WTC11 (cell line): Measurements from ENCODE around the gene NOB1. TPM values are rescaled to one million over a fixed set of nuclear protein-coding genes. Genes with fewer than 3 reads are reported as not detected.

Experiments
- ATAC-seq: fragments of 200-7000 bp; cut with Tn5 transposase; 2 replicates; pipeline ENCODE4 v1.10.0; 2021; ENCODE audit warnings: mild to moderate bottlenecking, moderate library complexity
- CTCF ChIA-PET: fragments of 300-600 bp; sonication (Branson Sonifier 250); formaldehyde crosslinking; loops from one replicate; lab custom pipeline; 2021; ENCODE audit warnings: antibody characterized with exemption; lab: Charles Lee
- POLR2A ChIA-PET: fragments of 350-600 bp; sonication (Branson Sonifier 250); formaldehyde crosslinking; loops from one replicate; lab custom pipeline; 2021; ENCODE audit warnings: antibody characterized with exemption; lab: Charles Lee
- DNase-seq: peaks from one replicate; pipeline ENCODE4 v3.0.0; 2021; ENCODE audit warnings: low spot score
- H3K27ac Mint-ChIP-seq: 2 replicates; pipeline ENCODE4 v1.8.0; 2021; ENCODE audit warnings: mixed read lengths
- H3K27me3 Mint-ChIP-seq: 2 replicates; pipeline ENCODE4 v1.8.0; 2021; ENCODE audit warnings: low read depth, mild to moderate bottlenecking, moderate library complexity, mixed read lengths
- H3K36me3 Mint-ChIP-seq: 2 replicates; pipeline ENCODE4 v1.8.0; 2021; ENCODE audit warnings: mixed read lengths
- H3K4me1 Mint-ChIP-seq: 2 replicates; pipeline ENCODE4 v1.8.0; 2022; ENCODE audit warnings: mixed read lengths
- H3K4me3 Mint-ChIP-seq: 2 replicates; pipeline ENCODE4 v1.8.0; 2021; ENCODE audit warnings: mild to moderate bottlenecking, moderate library complexity, mixed read lengths
- H3K9me3 Mint-ChIP-seq: 2 replicates; pipeline ENCODE4 v1.8.0; 2021; ENCODE audit warnings: mixed read lengths
- ARID4B ChIP-seq: sonication (generic); formaldehyde crosslinking; IDR thresholded peaks from 2 replicates; pipeline ENCODE4 v1.8.0; 2023; ENCODE audit warnings: missing genetic modification reagents, mild to moderate bottlenecking, borderline replicate concordance
- MYBL2 ChIP-seq: sonication (generic); formaldehyde crosslinking; IDR thresholded peaks from 2 replicates; pipeline ENCODE4 v1.8.1; 2023; ENCODE audit warnings: mild to moderate bottlenecking, moderate library complexity, missing genetic modification reagents
- NFATC4 ChIP-seq: fragments of 250-450 bp; sonication (Bioruptor Pico); IDR thresholded peaks from 2 replicates; pipeline ENCODE4 v1.9.0; 2021; ENCODE audit warnings: mild to moderate bottlenecking
- RELA ChIP-seq: sonication (generic); formaldehyde crosslinking; IDR thresholded peaks from 2 replicates; pipeline ENCODE4 v1.8.1; 2022; ENCODE audit warnings: missing genetic modification reagents, mild to moderate bottlenecking, borderline replicate concordance
- TCF7 ChIP-seq: sonication (generic); formaldehyde crosslinking; IDR thresholded peaks from 2 replicates; pipeline ENCODE4 v1.8.0; 2022; ENCODE audit warnings: mild to moderate bottlenecking, low read depth, missing genetic modification reagents, moderate library complexity
- USF1 ChIP-seq: sonication (generic); formaldehyde crosslinking; IDR thresholded peaks from 2 replicates; pipeline ENCODE4 v1.8.0; 2022; ENCODE audit warnings: mild to moderate bottlenecking, missing genetic modification reagents
- USF2 ChIP-seq: sonication (generic); formaldehyde crosslinking; IDR thresholded peaks from 2 replicates; pipeline ENCODE4 v1.8.1; 2023; ENCODE audit warnings: mild to moderate bottlenecking, missing genetic modification reagents, moderate library complexity
- ZNF671 ChIP-seq: fragments of 250-450 bp; sonication (Bioruptor Pico); IDR thresholded peaks from 2 replicates; pipeline ENCODE4 v1.8.0; 2021; ENCODE audit warnings: mild to moderate bottlenecking
- total RNA-seq: library from RNA; stranded (reverse); gene quantifications from 3 replicates; pipeline ENCODE4 v1.2.3, GENCODE V29; 2021
- TF ChIP-seq, protein P1 (sequence below): sonication (generic); formaldehyde crosslinking; IDR thresholded peaks from 2 replicates; pipeline ENCODE4 v1.8.1; 2023; ENCODE audit warnings: mild to moderate bottlenecking, missing genetic modification reagents
- TF ChIP-seq, protein P2 (sequence below): fragments of 250-450 bp; sonication (Bioruptor Pico); IDR thresholded peaks from 2 replicates; pipeline ENCODE4 v1.9.0; 2021; ENCODE audit warnings: mild to moderate bottlenecking
- TF ChIP-seq, protein P3 (sequence below): fragments of 250-450 bp; sonication (Bioruptor Pico); IDR thresholded peaks from 2 replicates; pipeline ENCODE4 v1.9.0; 2021; ENCODE audit warnings: mild to moderate bottlenecking

The NOB1 gene
- total RNA-seq, 1 experiment from 2014 or later = 88.0 TPM

- ATAC-seq = no peak
- peaks cover 16% of the 10 kb centered on the region for H3K36me3 Mint-ChIP-seq
Observed at GRCh38 chr16:69787883-69788282, 33.2 kb upstream of the NOB1 start.

More at GRCh38 chr16:69787883-69788282, 33.2 kb upstream of the NOB1 start:
- CTCF ChIA-PET = interaction anchor here (1.0 kb wide), 1 partner anchor 33 kb away, joined by 5 read pairs; the partner anchor contains the start of gene NOB1
- Mint-ChIP-seq H3K27ac (no peak overlapping the region), H3K4me3 (no peak overlapping the region), H3K27me3 (no peaks in the 10 kb centered on the region), H3K4me1 (no peaks in the 10 kb centered on the region), H3K9me3 (no peaks in the 10 kb centered on the region)
- no peak for DNase-seq
- TF ChIP-seq RELA = no peak
- TF ChIP-seq USF1 = no peak
- TF ChIP-seq, protein P1, sequence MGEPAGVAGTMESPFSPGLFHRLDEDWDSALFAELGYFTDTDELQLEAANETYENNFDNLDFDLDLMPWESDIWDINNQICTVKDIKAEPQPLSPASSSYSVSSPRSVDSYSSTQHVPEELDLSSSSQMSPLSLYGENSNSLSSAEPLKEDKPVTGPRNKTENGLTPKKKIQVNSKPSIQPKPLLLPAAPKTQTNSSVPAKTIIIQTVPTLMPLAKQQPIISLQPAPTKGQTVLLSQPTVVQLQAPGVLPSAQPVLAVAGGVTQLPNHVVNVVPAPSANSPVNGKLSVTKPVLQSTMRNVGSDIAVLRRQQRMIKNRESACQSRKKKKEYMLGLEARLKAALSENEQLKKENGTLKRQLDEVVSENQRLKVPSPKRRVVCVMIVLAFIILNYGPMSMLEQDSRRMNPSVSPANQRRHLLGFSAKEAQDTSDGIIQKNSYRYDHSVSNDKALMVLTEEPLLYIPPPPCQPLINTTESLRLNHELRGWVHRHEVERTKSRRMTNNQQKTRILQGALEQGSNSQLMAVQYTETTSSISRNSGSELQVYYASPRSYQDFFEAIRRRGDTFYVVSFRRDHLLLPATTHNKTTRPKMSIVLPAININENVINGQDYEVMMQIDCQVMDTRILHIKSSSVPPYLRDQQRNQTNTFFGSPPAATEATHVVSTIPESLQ (CRISPR knock-in tag) = no peak
- no peak for TF ChIP-seq ZNF671 (CRISPR knock-in tag)
- no peak for TF ChIP-seq ARID4B (CRISPR knock-in tag)
- TF ChIP-seq TCF7 = no peak
- no peak for TF ChIP-seq NFATC4
- no peak for TF ChIP-seq USF2 (CRISPR knock-in tag)
- TF ChIP-seq, protein P2, sequence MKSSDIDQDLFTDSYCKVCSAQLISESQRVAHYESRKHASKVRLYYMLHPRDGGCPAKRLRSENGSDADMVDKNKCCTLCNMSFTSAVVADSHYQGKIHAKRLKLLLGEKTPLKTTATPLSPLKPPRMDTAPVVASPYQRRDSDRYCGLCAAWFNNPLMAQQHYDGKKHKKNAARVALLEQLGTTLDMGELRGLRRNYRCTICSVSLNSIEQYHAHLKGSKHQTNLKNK = no peak
- TF ChIP-seq MYBL2 (CRISPR knock-in tag) = no peak
- TF ChIP-seq, protein P3, sequence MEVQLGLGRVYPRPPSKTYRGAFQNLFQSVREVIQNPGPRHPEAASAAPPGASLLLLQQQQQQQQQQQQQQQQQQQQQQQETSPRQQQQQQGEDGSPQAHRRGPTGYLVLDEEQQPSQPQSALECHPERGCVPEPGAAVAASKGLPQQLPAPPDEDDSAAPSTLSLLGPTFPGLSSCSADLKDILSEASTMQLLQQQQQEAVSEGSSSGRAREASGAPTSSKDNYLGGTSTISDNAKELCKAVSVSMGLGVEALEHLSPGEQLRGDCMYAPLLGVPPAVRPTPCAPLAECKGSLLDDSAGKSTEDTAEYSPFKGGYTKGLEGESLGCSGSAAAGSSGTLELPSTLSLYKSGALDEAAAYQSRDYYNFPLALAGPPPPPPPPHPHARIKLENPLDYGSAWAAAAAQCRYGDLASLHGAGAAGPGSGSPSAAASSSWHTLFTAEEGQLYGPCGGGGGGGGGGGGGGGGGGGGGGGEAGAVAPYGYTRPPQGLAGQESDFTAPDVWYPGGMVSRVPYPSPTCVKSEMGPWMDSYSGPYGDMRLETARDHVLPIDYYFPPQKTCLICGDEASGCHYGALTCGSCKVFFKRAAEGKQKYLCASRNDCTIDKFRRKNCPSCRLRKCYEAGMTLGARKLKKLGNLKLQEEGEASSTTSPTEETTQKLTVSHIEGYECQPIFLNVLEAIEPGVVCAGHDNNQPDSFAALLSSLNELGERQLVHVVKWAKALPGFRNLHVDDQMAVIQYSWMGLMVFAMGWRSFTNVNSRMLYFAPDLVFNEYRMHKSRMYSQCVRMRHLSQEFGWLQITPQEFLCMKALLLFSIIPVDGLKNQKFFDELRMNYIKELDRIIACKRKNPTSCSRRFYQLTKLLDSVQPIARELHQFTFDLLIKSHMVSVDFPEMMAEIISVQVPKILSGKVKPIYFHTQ = no peak
- TF ChIP-seq, all 79 proteins: peak for 0
- POLR2A ChIA-PET = no interaction called here
